ENCODE data around the gene MED13L.

GRCh38 chr12:116137318-116137717 is 140.2 kb downstream of the MED13L start:
- TF ChIP-seq HDGF (IDR thresholded peaks at IDR 0.05; ENCODE audit: borderline replicate concordance) (no peak), BHLHE40 (IDR thresholded peaks at IDR 0.05; ENCODE audit: borderline replicate concordance) (no peak), L3MBTL2 (conservative IDR thresholded peaks at IDR 0.05) (no peak), ARNT (IDR thresholded peaks at IDR 0.05) (no peak), NFRKB (IDR thresholded peaks at IDR 0.05) (no peak), ELF4 (IDR thresholded peaks at IDR 0.05) (no peak), ZNF384 (IDR thresholded peaks at IDR 0.05) (no peak), FOXK2 (IDR thresholded peaks at IDR 0.05) (no peak), SP1 (IDR thresholded peaks at IDR 0.05) (no peak)

Data from HEK293T (cell line).